ENCODE data around the gene METAP2.
A peak's percentile ranks its signal among the peaks of the same experiment; 100 is the strongest.

METAP2 gene

GRCh38 chr12:95513599-95513998 lies 39.6 kb downstream of the METAP2 start:
- Histone ChIP-seq H3K4me1 (ENCODE audit: control insufficient read depth, insufficient read depth, low read length) (peaks cover 5% of the 10 kb centered on the region; the same call in 1 of the 2 replicates), H3K9me3 (ENCODE audit: control insufficient read depth, insufficient read depth, low read depth, low read length) (no peaks in the 10 kb centered on the region), H3K4me3 (ENCODE audit: low read depth, low read length) (no peak overlapping the region), H3K27ac (ENCODE audit: extremely low read depth, low read depth, low read length) (no peak overlapping the region), H3K36me3 (ENCODE audit: control insufficient read depth in 2 of 2, insufficient read depth in 1 of 2, low read length in 2 of 2) (peaks cover 42 to 57% of the 10 kb centered on the region in 2 experiments)
- ChIA-PET POLR2A (no interaction called here), CTCF (interaction anchor here (0.7 to 2.3 kb wide), 3 partner anchors 21 to 396 kb away, joined by 3 to 9 read pairs (median 6); no protein-coding TSS in a partner anchor)
- TF ChIP-seq ZNF558 (tag by site-specific recombination; IDR thresholded peaks at IDR 0.05) (peak; percentile 98), ZBTB20 (tag by site-specific recombination; IDR thresholded peaks at IDR 0.05) (no peak), ZNF670 (tag by site-specific recombination; IDR thresholded peaks at IDR 0.05; ENCODE audit: low read depth) (no peak)

- POLR2A ChIA-PET = interaction anchor here (1.3 kb wide), 1 partner anchor 41 kb away, joined by 5 read pairs; the partner anchor contains the start of gene METAP2
- Histone ChIP-seq H3K27ac (ENCODE audit: extremely low read depth, low read depth, low read length) (no peak overlapping the region), H3K36me3 (ENCODE audit: control insufficient read depth in 2 of 2, insufficient read depth in 1 of 2, low read length in 2 of 2) (peaks cover 29 to 45% of the 10 kb centered on the region in 2 experiments), H3K4me1 (ENCODE audit: control insufficient read depth, insufficient read depth, low read length) (peaks cover 5% of the 10 kb centered on the region; the same call in 1 of the 2 replicates), H3K4me3 (ENCODE audit: low read depth, low read length) (no peak overlapping the region), H3K9me3 (ENCODE audit: control insufficient read depth, insufficient read depth, low read depth, low read length) (no peaks in the 10 kb centered on the region)
- CTCF ChIA-PET = interaction anchor here (2.2 to 2.3 kb wide), 2 partner anchors 19 to 398 kb away, joined by 6 to 9 read pairs; no protein-coding TSS in a partner anchor
- TF ChIP-seq ZBTB20 (tag by site-specific recombination; IDR thresholded peaks at IDR 0.05) (no peak), BCL11A (tag by site-specific recombination; IDR thresholded peaks at IDR 0.05; ENCODE audit: low read depth) (no peak), ZFHX2 (tag by site-specific recombination; conservative IDR thresholded peaks at IDR 0.05) (no peak), ZNF785 (tag by site-specific recombination; IDR thresholded peaks at IDR 0.05) (no peak), ZNF704 (tag by site-specific recombination; IDR thresholded peaks at IDR 0.05) (no peak), ZEB2 (tag by site-specific recombination; IDR thresholded peaks at IDR 0.05) (no peak), ZNF544 (tag by site-specific recombination; IDR thresholded peaks at IDR 0.05) (no peak), HOXC10 (CRISPR knock-in tag; IDR thresholded peaks at IDR 0.05) (no peak), PRDM1 (tag by site-specific recombination; IDR thresholded peaks at IDR 0.05) (no peak), ZBTB17 (tag by site-specific recombination; IDR thresholded peaks at IDR 0.05) (no peak), GLIS1 (tag by site-specific recombination; IDR thresholded peaks at IDR 0.05) (no peak), ZNF148 (tag by site-specific recombination; IDR thresholded peaks at IDR 0.05; ENCODE audit: borderline replicate concordance) (no peak), ZNF16 (tag by site-specific recombination; IDR thresholded peaks at IDR 0.05; ENCODE audit: low read depth) (no peak), ZNF501 (tag by site-specific recombination; IDR thresholded peaks at IDR 0.05) (no peak)
Measured at GRCh38 chr12:95515197-95515596, 41.2 kb downstream of the METAP2 start.

- Histone ChIP-seq H3K4me1 (ENCODE audit: control insufficient read depth, insufficient read depth, low read length) (peaks cover 5% of the 10 kb centered on the region; the same call in 1 of the 2 replicates), H3K4me3 (ENCODE audit: low read depth, low read length) (no peak overlapping the region), H3K27ac (ENCODE audit: extremely low read depth, low read depth, low read length) (no peak overlapping the region), H3K36me3 (ENCODE audit: control insufficient read depth in 2 of 2, insufficient read depth in 1 of 2, low read length in 2 of 2) (peaks cover 22 to 35% of the 10 kb centered on the region in 2 experiments), H3K9me3 (ENCODE audit: control insufficient read depth, insufficient read depth, low read depth, low read length) (no peaks in the 10 kb centered on the region)
- TF ChIP-seq ZXDB (tag by site-specific recombination; IDR thresholded peaks at IDR 0.05) (0 out of 2 replicates have a peak, but pooled peaks have one; percentile 27), PRDM6 (tag by site-specific recombination; IDR thresholded peaks at IDR 0.05) (0 out of 2 replicates have a peak, but pooled peaks have one; percentile 6), TCF7L2 (IDR thresholded peaks at IDR 0.05; ENCODE audit: borderline replicate concordance, low read depth, low read length) (no peak), ZNF362 (tag by site-specific recombination; IDR thresholded peaks at IDR 0.05) (0 out of 2 replicates have a peak, but pooled peaks have one; percentile 27), ZNF398 (tag by site-specific recombination; IDR thresholded peaks at IDR 0.05) (no peak)
- ChIA-PET CTCF (interaction anchor here (0.6 kb wide), 1 partner anchor 382 kb away, joined by 3 read pairs; no protein-coding TSS in a partner anchor), POLR2A (interaction anchor here (0.6 to 0.7 kb wide), 2 partner anchors 33 to 499 kb away, joined by 3 to 4 read pairs; no protein-coding TSS in a partner anchor)
Measured at GRCh38 chr12:95516757-95517156, 42.8 kb downstream of the METAP2 start.

Data from HEK293 (cell line).